ENCODE measurements around the gene CLCN3. TPM values are rescaled to one million over a fixed set of nuclear protein-coding genes. Genes with fewer than 3 reads are reported as not detected.

The CLCN3 gene
- total and polyA plus RNA-seq, 2 experiments from 2014 or later = 10.9 to 22.9 TPM

DNA sequence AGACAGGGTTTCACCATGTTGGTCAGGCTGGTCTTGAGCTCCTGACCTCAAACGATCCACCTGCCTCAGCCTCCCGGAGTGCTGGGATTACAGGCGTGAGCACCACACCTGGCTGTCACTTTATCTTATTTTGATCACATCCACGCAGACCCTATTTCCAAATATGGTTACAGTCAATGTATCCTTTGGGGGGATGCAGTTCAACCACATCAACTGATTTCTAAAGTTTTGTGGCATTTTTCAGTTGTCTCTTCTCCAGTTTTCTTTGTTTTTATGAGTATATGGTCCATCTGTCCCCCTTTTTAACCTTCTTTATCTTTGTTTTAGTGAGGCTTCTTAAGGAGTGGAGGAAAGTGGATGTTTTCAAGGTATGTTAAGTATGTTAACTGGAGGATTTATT lies 141.5 kb downstream of the CLCN3 start:
- Mint-ChIP-seq H3K27me3 (ENCODE audit: insufficient read depth, low read depth, poor library complexity) (peaks cover 3% of the 10 kb centered on the region), H3K4me3 (no peak overlapping the region), H3K36me3 (ENCODE audit: low read depth) (no peaks in the 10 kb centered on the region), H3K9me3 (no peaks in the 10 kb centered on the region), H3K4me1 (peaks cover 8% of the 10 kb centered on the region), H3K27ac (no peak overlapping the region)
- ATAC-seq = no peak
- Histone ChIP-seq H3K27ac (ENCODE audit: low read depth) (no peak overlapping the region), H3K4me1 (ENCODE audit: insufficient read depth) (peaks cover under 1% of the 10 kb centered on the region; the same call in 1 of the 2 replicates), H3K27me3 (ENCODE audit: insufficient read depth) (no peaks in the 10 kb centered on the region), H2AFZ (no peak overlapping the region), H3K79me2 (replicated peaks; ENCODE audit: insufficient read depth) (peaks cover under 1% of the 10 kb centered on the region), H3F3A (replicated peaks; ENCODE audit: low read depth) (no peaks in the 10 kb centered on the region; the same call in 1 of the 2 replicates), H4K20me1 (replicated peaks; ENCODE audit: insufficient read depth) (no peaks in the 10 kb centered on the region), H3K4me3 (no peak overlapping the region), H3K36me3 (ENCODE audit: insufficient read depth) (no peaks in the 10 kb centered on the region), H3K9me2 (ENCODE audit: insufficient read depth) (no peaks in the 10 kb centered on the region), H3K4me2 (no peak overlapping the region)
- TF ChIP-seq EZH2 (IDR thresholded peaks at IDR 0.05; ENCODE audit: low read depth, unreplicated experiment) (no peak), ZNF331 (CRISPR knock-in tag; IDR thresholded peaks at IDR 0.05; ENCODE audit: low read depth) (no peak), CREB1 (CRISPR knock-in tag; IDR thresholded peaks at IDR 0.05; ENCODE audit: low read depth) (no peak), ZNF114 (CRISPR knock-in tag; IDR thresholded peaks at IDR 0.05) (no peak), POLR2AphosphoS5 (IDR thresholded peaks at IDR 0.05; ENCODE audit: low read depth) (no peak)
- TF ChIP-seq, protein P1, sequence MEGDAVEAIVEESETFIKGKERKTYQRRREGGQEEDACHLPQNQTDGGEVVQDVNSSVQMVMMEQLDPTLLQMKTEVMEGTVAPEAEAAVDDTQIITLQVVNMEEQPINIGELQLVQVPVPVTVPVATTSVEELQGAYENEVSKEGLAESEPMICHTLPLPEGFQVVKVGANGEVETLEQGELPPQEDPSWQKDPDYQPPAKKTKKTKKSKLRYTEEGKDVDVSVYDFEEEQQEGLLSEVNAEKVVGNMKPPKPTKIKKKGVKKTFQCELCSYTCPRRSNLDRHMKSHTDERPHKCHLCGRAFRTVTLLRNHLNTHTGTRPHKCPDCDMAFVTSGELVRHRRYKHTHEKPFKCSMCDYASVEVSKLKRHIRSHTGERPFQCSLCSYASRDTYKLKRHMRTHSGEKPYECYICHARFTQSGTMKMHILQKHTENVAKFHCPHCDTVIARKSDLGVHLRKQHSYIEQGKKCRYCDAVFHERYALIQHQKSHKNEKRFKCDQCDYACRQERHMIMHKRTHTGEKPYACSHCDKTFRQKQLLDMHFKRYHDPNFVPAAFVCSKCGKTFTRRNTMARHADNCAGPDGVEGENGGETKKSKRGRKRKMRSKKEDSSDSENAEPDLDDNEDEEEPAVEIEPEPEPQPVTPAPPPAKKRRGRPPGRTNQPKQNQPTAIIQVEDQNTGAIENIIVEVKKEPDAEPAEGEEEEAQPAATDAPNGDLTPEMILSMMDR (conservative IDR thresholded peaks at IDR 0.05; ENCODE audit: low read depth in 2 of 2) = no peak
- TF ChIP-seq, protein P2, sequence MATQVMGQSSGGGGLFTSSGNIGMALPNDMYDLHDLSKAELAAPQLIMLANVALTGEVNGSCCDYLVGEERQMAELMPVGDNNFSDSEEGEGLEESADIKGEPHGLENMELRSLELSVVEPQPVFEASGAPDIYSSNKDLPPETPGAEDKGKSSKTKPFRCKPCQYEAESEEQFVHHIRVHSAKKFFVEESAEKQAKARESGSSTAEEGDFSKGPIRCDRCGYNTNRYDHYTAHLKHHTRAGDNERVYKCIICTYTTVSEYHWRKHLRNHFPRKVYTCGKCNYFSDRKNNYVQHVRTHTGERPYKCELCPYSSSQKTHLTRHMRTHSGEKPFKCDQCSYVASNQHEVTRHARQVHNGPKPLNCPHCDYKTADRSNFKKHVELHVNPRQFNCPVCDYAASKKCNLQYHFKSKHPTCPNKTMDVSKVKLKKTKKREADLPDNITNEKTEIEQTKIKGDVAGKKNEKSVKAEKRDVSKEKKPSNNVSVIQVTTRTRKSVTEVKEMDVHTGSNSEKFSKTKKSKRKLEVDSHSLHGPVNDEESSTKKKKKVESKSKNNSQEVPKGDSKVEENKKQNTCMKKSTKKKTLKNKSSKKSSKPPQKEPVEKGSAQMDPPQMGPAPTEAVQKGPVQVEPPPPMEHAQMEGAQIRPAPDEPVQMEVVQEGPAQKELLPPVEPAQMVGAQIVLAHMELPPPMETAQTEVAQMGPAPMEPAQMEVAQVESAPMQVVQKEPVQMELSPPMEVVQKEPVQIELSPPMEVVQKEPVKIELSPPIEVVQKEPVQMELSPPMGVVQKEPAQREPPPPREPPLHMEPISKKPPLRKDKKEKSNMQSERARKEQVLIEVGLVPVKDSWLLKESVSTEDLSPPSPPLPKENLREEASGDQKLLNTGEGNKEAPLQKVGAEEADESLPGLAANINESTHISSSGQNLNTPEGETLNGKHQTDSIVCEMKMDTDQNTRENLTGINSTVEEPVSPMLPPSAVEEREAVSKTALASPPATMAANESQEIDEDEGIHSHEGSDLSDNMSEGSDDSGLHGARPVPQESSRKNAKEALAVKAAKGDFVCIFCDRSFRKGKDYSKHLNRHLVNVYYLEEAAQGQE (IDR thresholded peaks at IDR 0.05; ENCODE audit: unreplicated experiment) = no peak
- TF ChIP-seq, protein P3, sequence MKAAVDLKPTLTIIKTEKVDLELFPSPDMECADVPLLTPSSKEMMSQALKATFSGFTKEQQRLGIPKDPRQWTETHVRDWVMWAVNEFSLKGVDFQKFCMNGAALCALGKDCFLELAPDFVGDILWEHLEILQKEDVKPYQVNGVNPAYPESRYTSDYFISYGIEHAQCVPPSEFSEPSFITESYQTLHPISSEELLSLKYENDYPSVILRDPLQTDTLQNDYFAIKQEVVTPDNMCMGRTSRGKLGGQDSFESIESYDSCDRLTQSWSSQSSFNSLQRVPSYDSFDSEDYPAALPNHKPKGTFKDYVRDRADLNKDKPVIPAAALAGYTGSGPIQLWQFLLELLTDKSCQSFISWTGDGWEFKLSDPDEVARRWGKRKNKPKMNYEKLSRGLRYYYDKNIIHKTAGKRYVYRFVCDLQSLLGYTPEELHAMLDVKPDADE (IDR thresholded peaks at IDR 0.05) = no peak
- DNase-seq (ENCODE audit: low spot score) = no peak

DNA sequence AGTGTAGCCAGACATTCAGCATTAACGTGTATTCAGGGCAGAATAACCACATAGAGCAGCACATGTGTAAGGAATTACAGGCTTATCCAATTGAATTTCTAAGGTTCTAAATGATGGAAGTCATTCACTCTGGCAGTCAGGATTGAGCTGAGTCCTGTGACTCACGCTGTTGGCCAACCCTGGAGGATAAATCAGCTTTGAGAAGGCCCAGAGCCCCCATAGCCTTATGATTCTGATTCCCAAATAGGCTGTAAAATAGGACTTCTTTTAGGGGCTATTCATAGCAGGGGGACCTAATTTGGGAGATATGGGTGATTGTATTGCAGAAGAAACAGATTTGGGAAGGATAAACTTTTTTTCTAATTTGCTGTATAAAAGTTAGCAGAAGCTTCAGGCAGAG lies 145.5 kb downstream of the CLCN3 start:
- H3K4me1 Mint-ChIP-seq = no peaks in the 10 kb centered on the region
- no peaks in the 10 kb centered on the region for H3K36me3 ChIP-seq (ENCODE audit: insufficient read depth)
- no peak overlapping the region for H3K27ac ChIP-seq (ENCODE audit: low read depth)
- H3K27me3 Mint-ChIP-seq (ENCODE audit: insufficient read depth, low read depth, poor library complexity) = no peaks in the 10 kb centered on the region
- no peaks in the 10 kb centered on the region for H3K9me2 ChIP-seq (ENCODE audit: insufficient read depth)
- DNase-seq (ENCODE audit: low spot score) (no peak), ATAC-seq (no peak)
- 0 out of 2 replicates have a peak overlapping the region, but pooled peaks have one; percentile 59 for H2AFZ ChIP-seq
- no peak overlapping the region for H3K4me3 ChIP-seq
- H3K9me3 Mint-ChIP-seq = no peaks in the 10 kb centered on the region
- H3K4me2 ChIP-seq = no peak overlapping the region
- H3K27ac Mint-ChIP-seq = no peak overlapping the region
- H3K4me3 Mint-ChIP-seq = no peak overlapping the region
- no peaks in the 10 kb centered on the region for H3K4me1 ChIP-seq (ENCODE audit: insufficient read depth)
- no peaks in the 10 kb centered on the region for H4K20me1 ChIP-seq (replicated peaks; ENCODE audit: insufficient read depth)
- no peaks in the 10 kb centered on the region for H3F3A ChIP-seq (replicated peaks; ENCODE audit: low read depth)
- no peaks in the 10 kb centered on the region for H3K36me3 Mint-ChIP-seq (ENCODE audit: low read depth)
- H3K79me2 ChIP-seq (replicated peaks; ENCODE audit: insufficient read depth) = no peaks in the 10 kb centered on the region
- H3K27me3 ChIP-seq (ENCODE audit: insufficient read depth) = no peaks in the 10 kb centered on the region
- TF ChIP-seq CREB1 (CRISPR knock-in tag; IDR thresholded peaks at IDR 0.05; ENCODE audit: low read depth) (no peak), NANOG (IDR thresholded peaks at IDR 0.05; ENCODE audit: borderline replicate concordance) (no peak)
- TF ChIP-seq, protein P4, sequence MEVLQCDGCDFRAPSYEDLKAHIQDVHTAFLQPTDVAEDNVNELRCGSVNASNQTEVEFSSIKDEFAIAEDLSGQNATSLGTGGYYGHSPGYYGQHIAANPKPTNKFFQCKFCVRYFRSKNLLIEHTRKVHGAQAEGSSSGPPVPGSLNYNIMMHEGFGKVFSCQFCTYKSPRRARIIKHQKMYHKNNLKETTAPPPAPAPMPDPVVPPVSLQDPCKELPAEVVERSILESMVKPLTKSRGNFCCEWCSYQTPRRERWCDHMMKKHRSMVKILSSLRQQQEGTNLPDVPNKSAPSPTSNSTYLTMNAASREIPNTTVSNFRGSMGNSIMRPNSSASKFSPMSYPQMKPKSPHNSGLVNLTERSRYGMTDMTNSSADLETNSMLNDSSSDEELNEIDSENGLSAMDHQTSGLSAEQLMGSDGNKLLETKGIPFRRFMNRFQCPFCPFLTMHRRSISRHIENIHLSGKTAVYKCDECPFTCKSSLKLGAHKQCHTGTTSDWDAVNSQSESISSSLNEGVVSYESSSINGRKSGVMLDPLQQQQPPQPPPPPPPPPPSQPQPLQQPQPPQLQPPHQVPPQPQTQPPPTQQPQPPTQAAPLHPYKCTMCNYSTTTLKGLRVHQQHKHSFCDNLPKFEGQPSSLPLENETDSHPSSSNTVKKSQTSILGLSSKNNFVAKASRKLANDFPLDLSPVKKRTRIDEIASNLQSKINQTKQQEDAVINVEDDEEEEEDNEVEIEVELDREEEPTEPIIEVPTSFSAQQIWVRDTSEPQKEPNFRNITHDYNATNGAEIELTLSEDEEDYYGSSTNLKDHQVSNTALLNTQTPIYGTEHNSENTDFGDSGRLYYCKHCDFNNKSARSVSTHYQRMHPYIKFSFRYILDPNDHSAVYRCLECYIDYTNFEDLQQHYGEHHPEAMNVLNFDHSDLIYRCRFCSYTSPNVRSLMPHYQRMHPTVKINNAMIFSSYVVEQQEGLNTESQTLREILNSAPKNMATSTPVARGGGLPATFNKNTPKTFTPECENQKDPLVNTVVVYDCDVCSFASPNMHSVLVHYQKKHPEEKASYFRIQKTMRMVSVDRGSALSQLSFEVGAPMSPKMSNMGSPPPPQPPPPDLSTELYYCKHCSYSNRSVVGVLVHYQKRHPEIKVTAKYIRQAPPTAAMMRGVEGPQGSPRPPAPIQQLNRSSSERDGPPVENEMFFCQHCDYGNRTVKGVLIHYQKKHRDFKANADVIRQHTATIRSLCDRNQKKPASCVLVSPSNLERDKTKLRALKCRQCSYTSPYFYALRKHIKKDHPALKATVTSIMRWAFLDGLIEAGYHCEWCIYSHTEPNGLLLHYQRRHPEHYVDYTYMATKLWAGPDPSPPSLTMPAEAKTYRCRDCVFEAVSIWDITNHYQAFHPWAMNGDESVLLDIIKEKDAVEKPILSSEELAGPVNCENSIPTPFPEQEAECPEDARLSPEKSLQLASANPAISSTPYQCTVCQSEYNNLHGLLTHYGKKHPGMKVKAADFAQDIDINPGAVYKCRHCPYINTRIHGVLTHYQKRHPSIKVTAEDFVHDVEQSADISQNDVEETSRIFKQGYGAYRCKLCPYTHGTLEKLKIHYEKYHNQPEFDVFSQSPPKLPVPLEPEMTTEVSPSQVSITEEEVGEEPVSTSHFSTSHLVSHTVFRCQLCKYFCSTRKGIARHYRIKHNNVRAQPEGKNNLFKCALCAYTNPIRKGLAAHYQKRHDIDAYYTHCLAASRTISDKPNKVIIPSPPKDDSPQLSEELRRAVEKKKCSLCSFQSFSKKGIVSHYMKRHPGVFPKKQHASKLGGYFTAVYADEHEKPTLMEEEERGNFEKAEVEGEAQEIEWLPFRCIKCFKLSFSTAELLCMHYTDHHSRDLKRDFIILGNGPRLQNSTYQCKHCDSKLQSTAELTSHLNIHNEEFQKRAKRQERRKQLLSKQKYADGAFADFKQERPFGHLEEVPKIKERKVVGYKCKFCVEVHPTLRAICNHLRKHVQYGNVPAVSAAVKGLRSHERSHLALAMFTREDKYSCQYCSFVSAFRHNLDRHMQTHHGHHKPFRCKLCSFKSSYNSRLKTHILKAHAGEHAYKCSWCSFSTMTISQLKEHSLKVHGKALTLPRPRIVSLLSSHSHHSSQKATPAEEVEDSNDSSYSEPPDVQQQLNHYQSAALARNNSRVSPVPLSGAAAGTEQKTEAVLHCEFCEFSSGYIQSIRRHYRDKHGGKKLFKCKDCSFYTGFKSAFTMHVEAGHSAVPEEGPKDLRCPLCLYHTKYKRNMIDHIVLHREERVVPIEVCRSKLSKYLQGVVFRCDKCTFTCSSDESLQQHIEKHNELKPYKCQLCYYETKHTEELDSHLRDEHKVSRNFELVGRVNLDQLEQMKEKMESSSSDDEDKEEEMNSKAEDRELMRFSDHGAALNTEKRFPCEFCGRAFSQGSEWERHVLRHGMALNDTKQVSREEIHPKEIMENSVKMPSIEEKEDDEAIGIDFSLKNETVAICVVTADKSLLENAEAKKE (CRISPR knock-in tag; IDR thresholded peaks at IDR 0.05) = no peak

Data from GM23338 (cell line).